ENCODE data around the gene SLC22A17. TPM values are rescaled to one million over a fixed set of nuclear protein-coding genes. Genes with fewer than 3 reads are reported as not detected.

The SLC22A17 gene
- polyA plus RNA-seq, 1 experiment, result 14.0 TPM

DNA sequence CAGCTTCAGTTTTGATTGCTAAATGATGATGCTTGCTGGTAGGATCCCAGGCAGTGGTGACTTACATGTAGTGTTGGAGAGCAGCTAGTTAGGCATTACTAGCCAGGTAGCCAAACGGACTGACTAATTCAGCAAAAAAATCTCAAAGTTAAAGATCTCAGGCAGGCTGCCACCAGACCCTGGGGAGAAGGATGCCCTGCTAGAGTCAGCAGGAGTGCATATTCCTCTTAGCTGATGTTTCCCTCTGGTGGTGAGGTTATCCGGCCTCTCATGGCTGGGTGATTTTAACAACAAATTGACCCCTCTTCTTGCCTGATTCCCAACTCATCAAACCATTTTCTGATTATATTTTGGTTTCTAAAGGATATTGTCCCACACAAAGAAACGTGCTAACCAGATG, 9.5 kb upstream of the SLC22A17 start:
- no peak for DNase-seq (ENCODE audit: low read depth)
- TF ChIP-seq, protein P1, sequence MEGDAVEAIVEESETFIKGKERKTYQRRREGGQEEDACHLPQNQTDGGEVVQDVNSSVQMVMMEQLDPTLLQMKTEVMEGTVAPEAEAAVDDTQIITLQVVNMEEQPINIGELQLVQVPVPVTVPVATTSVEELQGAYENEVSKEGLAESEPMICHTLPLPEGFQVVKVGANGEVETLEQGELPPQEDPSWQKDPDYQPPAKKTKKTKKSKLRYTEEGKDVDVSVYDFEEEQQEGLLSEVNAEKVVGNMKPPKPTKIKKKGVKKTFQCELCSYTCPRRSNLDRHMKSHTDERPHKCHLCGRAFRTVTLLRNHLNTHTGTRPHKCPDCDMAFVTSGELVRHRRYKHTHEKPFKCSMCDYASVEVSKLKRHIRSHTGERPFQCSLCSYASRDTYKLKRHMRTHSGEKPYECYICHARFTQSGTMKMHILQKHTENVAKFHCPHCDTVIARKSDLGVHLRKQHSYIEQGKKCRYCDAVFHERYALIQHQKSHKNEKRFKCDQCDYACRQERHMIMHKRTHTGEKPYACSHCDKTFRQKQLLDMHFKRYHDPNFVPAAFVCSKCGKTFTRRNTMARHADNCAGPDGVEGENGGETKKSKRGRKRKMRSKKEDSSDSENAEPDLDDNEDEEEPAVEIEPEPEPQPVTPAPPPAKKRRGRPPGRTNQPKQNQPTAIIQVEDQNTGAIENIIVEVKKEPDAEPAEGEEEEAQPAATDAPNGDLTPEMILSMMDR (IDR thresholded peaks at IDR 0.05; ENCODE audit: insufficient read depth, low read depth, low read length), result peak; percentile 34; the same call in 1 of the 2 replicates
- peaks cover 8% of the 10 kb centered on the region for H3K27me3 ChIP-seq (ENCODE audit: control insufficient read depth, insufficient read depth, low read length)
- H3K4me3 ChIP-seq (ENCODE audit: low read depth, low read length), result no peak overlapping the region
- H3K36me3 ChIP-seq (ENCODE audit: control insufficient read depth, insufficient read depth, low read length), result peaks cover 3% of the 10 kb centered on the region
- ChIA-PET POLR2A (interaction anchor here (0.7 kb wide), 1 partner anchor 774 kb away, joined by 3 read pairs; the partner anchor contains the start of gene PSME1), CTCF (interaction anchor here (1.2 to 1.4 kb wide), 2 partner anchors 17 to 23 kb away, joined by 3 to 11 read pairs; no protein-coding TSS in a partner anchor)

DNA sequence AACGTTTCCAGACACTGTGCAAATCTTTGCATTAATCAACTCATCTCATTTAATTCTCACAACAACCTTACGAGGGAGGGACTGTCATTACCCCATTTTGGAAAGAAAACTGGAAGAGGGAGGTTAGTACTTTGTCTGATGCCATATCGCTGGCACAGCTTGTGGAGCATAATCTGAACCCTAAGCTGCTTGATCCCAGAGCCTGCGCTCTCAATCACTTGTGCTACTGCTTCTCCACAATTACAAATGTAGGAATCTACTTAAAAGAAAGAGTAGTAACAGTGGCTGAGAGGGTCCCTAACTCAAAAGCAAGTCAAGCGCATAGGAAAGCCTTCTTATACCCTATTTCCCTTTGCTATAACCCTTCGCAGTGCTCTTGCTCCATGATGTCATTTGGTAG, 9.1 kb upstream of the SLC22A17 start:
- H3K36me3 ChIP-seq (ENCODE audit: control insufficient read depth, insufficient read depth, low read length), result peaks cover 3% of the 10 kb centered on the region
- POLR2A ChIA-PET, result interaction anchor here (0.7 kb wide), 1 partner anchor 774 kb away, joined by 3 read pairs; the partner anchor contains the start of gene PSME1
- DNase-seq (ENCODE audit: low read depth), result no peak
- H3K4me3 ChIP-seq (ENCODE audit: low read depth, low read length), result no peak overlapping the region
- CTCF ChIA-PET, result interaction anchor here (1.2 to 1.4 kb wide), 2 partner anchors 18 to 23 kb away, joined by 3 to 11 read pairs; no protein-coding TSS in a partner anchor
- TF ChIP-seq, protein P1 (IDR thresholded peaks at IDR 0.05; ENCODE audit: insufficient read depth, low read depth, low read length), result no peak
- peaks cover 9% of the 10 kb centered on the region for H3K27me3 ChIP-seq (ENCODE audit: control insufficient read depth, insufficient read depth, low read length)

DNA sequence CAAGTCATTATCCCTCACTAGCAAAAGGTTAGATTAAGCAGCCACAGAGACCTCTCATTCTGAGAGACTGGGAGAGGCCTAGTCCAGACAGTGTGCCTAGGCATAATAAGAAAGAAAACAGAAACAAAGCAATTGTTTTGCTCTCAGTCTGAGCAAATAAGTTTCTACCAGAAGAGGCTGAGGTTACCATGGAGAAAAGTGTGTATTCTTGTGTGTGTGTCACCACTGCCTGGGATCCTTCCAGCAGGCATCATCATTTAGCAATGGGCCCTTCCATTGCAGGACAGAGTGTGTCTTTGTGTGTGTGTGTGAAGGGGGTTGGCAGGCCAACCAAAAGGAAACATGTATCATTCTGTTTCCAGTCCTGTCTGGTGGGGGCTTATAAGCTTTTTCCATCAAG, 8.6 kb upstream of the SLC22A17 start:
- no peak for DNase-seq (ENCODE audit: low read depth)
- POLR2A ChIA-PET, result no interaction called here
- TF ChIP-seq, protein P1 (IDR thresholded peaks at IDR 0.05; ENCODE audit: insufficient read depth, low read depth, low read length), result no peak
- no peak overlapping the region for H3K4me3 ChIP-seq (ENCODE audit: low read depth, low read length)
- H3K27me3 ChIP-seq (ENCODE audit: control insufficient read depth, insufficient read depth, low read length), result peaks cover 10% of the 10 kb centered on the region
- peaks cover 3% of the 10 kb centered on the region for H3K36me3 ChIP-seq (ENCODE audit: control insufficient read depth, insufficient read depth, low read length)
- CTCF ChIA-PET, result interaction anchor here (1.4 kb wide), 1 partner anchor 18 kb away, joined by 11 read pairs; no protein-coding TSS in a partner anchor

DNA sequence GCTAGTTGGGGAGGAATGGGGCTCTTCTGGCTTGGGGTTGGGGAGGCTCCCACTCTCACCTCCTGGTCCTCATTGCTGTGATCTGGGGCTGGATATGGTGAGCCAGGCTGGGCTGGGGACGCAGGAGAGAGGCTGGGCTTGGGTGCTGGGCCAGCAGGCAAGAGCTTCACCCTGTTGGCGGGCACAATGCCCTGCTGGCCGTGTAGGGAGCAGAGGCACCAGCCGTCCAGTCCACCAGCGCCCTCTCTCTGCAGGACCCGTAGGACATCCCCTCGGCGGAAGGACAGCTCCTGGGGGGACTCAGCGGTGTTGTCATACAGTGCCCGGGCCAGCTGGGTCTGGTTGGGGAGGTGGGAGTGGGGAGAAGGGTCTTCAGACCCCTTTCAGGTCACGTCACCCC, 7.8 kb upstream of the SLC22A17 start:
- DNase-seq (ENCODE audit: low read depth), result no peak
- peaks cover 3% of the 10 kb centered on the region for H3K36me3 ChIP-seq (ENCODE audit: control insufficient read depth, insufficient read depth, low read length)
- H3K27me3 ChIP-seq (ENCODE audit: control insufficient read depth, insufficient read depth, low read length), result peaks cover 10% of the 10 kb centered on the region
- ChIA-PET CTCF (interaction anchor here (0.8 to 1.4 kb wide), 3 partner anchors 20 to 103 kb away, joined by 3 to 8 read pairs (median 4); no protein-coding TSS in a partner anchor), POLR2A (no interaction called here)
- H3K4me3 ChIP-seq (ENCODE audit: low read depth, low read length), result no peak overlapping the region
- TF ChIP-seq, protein P1 (IDR thresholded peaks at IDR 0.05; ENCODE audit: insufficient read depth, low read depth, low read length), result 0 out of 2 replicates have a peak, but pooled peaks have one; percentile 4

DNA sequence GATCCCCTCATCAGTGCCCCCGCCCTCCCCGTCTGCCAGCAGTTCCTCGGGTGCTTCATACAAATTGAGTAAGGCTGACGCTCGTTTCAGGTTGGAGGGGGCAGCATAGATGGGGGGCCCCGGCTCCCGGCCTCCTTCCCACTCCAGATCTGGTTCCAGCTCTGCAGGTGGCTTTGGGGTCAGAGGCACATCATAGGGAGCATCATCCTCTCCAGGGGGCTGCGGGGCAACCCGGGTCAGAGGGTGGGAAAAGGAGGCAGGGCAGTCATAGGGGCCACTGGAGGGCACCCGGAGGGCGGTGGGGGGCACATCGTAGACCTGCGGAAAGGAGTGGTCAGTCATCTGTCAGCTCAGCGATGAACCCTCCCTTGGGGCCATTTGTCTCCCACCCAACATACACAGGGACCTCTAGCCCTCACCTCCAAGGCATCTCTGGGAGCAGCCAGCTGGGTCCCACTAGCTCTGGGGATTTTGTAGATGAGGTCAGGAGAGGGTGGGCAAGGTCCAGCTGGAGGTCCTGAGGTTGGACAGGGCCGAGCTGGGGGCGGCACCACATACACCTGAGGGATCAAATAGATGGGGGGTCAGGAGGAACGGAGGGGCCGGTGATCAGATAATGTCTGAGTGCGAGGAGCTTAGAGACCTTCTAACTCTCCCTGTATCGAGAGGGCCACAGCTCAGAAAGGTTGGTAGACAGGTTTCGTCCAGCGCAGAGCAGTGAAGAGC, 7.2 kb upstream of the SLC22A17 start:
- peaks cover 3% of the 10 kb centered on the region for H3K36me3 ChIP-seq (ENCODE audit: control insufficient read depth, insufficient read depth, low read length)
- TF ChIP-seq, protein P1 (IDR thresholded peaks at IDR 0.05; ENCODE audit: insufficient read depth, low read depth, low read length), result no peak
- no peak overlapping the region for H3K4me3 ChIP-seq (ENCODE audit: low read depth, low read length)
- H3K27me3 ChIP-seq (ENCODE audit: control insufficient read depth, insufficient read depth, low read length), result peaks cover 9% of the 10 kb centered on the region
- ChIA-PET POLR2A (no interaction called here), CTCF (interaction anchor here (0.8 to 1.4 kb wide), 3 partner anchors 20 to 102 kb away, joined by 3 to 8 read pairs (median 4); no protein-coding TSS in a partner anchor)
- no peak for DNase-seq (ENCODE audit: low read depth)

Measured in BJ (cell line).